HCT116 (cell line): Measurements from ENCODE around the gene DYRK2. TPM values are rescaled to one million over a fixed set of nuclear protein-coding genes. Genes with fewer than 3 reads are reported as not detected.

Source experiments
- ATAC-seq: fragments of 200-7000 bp; cut with Tn5 transposase; 2 replicates; pipeline ENCODE4 v1.9.1; 2020; ENCODE audit warnings: mild to moderate bottlenecking, moderate library complexity
- BruUV-seq: library from RNA; stranded (reverse); fragments of 400-500 nt; replicated peaks from 2 replicates; lab custom pipeline; 2021; lab: Mats Ljungman, UMichigan
- CTCF ChIA-PET: fragments of 300-600 bp; sonication (Branson Sonifier 250); formaldehyde crosslinking; loops from one replicate; lab custom pipeline; 2021; ENCODE audit warnings: antibody characterized with exemption; lab: Charles Lee
- POLR2A ChIA-PET: fragments of 300-600, 350-600 bp; sonication (Branson Sonifier 250); formaldehyde crosslinking; loops from one replicate; lab custom pipeline; 2021; ENCODE audit warnings: antibody characterized with exemption; lab: Charles Lee
- RAD21 ChIA-PET, 2 experiments: fragments of 300-600 bp; sonication (Branson Sonifier 250); formaldehyde crosslinking; loops; one replicate each; lab custom pipeline; 2023; ENCODE audit warnings: low total read pairs in 2 of 2; ENCODE audit not compliant: uncharacterized antibody in 2 of 2, unreplicated experiment in 2 of 2, low non-redundant PET in 1 of 2; lab: Charles Lee
- DNase-seq: peaks from one replicate; pipeline ENCODE4 v3.0.0-alpha.2; 2010; ENCODE audit warnings: low read depth, low spot score
- H2AFZ ChIP-seq: fragments of 200-600 bp; shearing (Covaris generic), sonication (generic); 2 replicates; pipeline ENCODE4 v1.6.1; 2017; ENCODE audit warnings: low read depth, mixed run types, mixed read lengths, antibody characterized with exemption, low read length; ENCODE audit not compliant: poor library complexity, severe bottlenecking
- H3K27ac ChIP-seq: 2 replicates; pipeline ENCODE4 v1.5.1; 2012; ENCODE audit warnings: low read depth, low read length
- H3K27me3 ChIP-seq: fragments of 200-600 bp; sonication (generic); 2 replicates; pipeline ENCODE4 v1.6.1; 2016; ENCODE audit warnings: mixed run types, low read length, mixed read lengths; ENCODE audit not compliant: insufficient read depth
- H3K36me3 ChIP-seq, 2 experiments: fragments of 200-500 bp in 1 of 2; fragments of 200-600 bp in 1 of 2; sonication (Bioruptor generic) in 1 of 2; sonication (generic) in 1 of 2; 2 replicates each; pipeline versions ENCODE4 v1.5.1 to v1.6.1; 2014 to 2016; ENCODE audit warnings: low read length in 2 of 2, inconsistent platforms in 1 of 2, mixed read lengths in 1 of 2, mixed run types in 1 of 2; ENCODE audit not compliant: insufficient read depth in 2 of 2, control insufficient read depth in 1 of 2
- H3K4me1 ChIP-seq, 2 experiments: fragments of 200-600 bp in 1 of 2; sonication (generic) in 1 of 2; 2 replicates each; pipeline versions ENCODE4 v1.5.1 to v1.6.1; 2012 to 2017; ENCODE audit warnings: low read length in 2 of 2, inconsistent platforms in 1 of 2, mild to moderate bottlenecking in 1 of 2, mixed read lengths in 1 of 2, mixed run types in 1 of 2, moderate library complexity in 1 of 2; ENCODE audit not compliant: insufficient read depth in 2 of 2, control insufficient read depth in 1 of 2
- H3K4me2 ChIP-seq: fragments of 200-600 bp; sonication (generic); 2 replicates; pipeline ENCODE4 v1.6.1; 2017; ENCODE audit warnings: mixed run types, low read length, mixed read lengths
- H3K4me3 ChIP-seq, 2 experiments: fragments of 200-600 bp in 1 of 2; sonication (generic) in 1 of 2; replicated peaks in 1 of 2; 2 replicates each; pipeline ENCODE4 v1.5.1; 2011 to 2016; ENCODE audit warnings: low read length in 2 of 2, control low read depth in 1 of 2, low read depth in 1 of 2, mild to moderate bottlenecking in 1 of 2, mixed read lengths in 1 of 2, mixed run types in 1 of 2
- H3K79me2 ChIP-seq: fragments of 200-600 bp; sonication (generic); 2 replicates; pipeline ENCODE4 v1.6.1; 2017; ENCODE audit warnings: mild to moderate bottlenecking, mixed run types, low read length, moderate library complexity, mixed read lengths; ENCODE audit not compliant: insufficient read depth
- H3K9ac ChIP-seq: fragments of 200-600 bp; sonication (generic); 2 replicates; pipeline ENCODE4 v1.6.1; 2016; ENCODE audit warnings: low read length, mixed read lengths
- H3K9me2 ChIP-seq: fragments of 200-600 bp; sonication (generic), shearing (Covaris generic); 2 replicates; pipeline ENCODE4 v1.6.1; 2017; ENCODE audit warnings: mixed run types, mild to moderate bottlenecking, moderate library complexity; ENCODE audit not compliant: insufficient read depth
- H3K9me3 ChIP-seq, 2 experiments: fragments of 200-500 bp in 1 of 2; fragments of 200-600 bp in 1 of 2; sonication (Bioruptor generic) in 1 of 2; sonication (generic) in 1 of 2; 2 replicates each; pipeline ENCODE4 v1.6.1; 2014 to 2017; ENCODE audit warnings: low read length in 2 of 2, mixed read lengths in 2 of 2, inconsistent platforms in 1 of 2, low read depth in 1 of 2, mild to moderate bottlenecking in 1 of 2, mixed run types in 1 of 2, moderate library complexity in 1 of 2; ENCODE audit not compliant: control insufficient read depth in 1 of 2, insufficient read depth in 1 of 2
- H4K20me1 ChIP-seq: fragments of 200-600 bp; sonication (generic), shearing (Covaris generic); 2 replicates; pipeline ENCODE4 v1.6.1; 2017; ENCODE audit warnings: mixed run types, mild to moderate bottlenecking, moderate library complexity; ENCODE audit not compliant: insufficient read depth
- CEBPB ChIP-seq: IDR thresholded peaks from 2 replicates; pipeline ENCODE4 v1.6.1; 2012; ENCODE audit warnings: low read depth
- EGR1 ChIP-seq: IDR thresholded peaks from 2 replicates; pipeline ENCODE4 v1.6.1; 2012; ENCODE audit warnings: low read depth
- ELF1 ChIP-seq: IDR thresholded peaks from 2 replicates; pipeline ENCODE4 v1.6.1; 2012; ENCODE audit warnings: low read depth, borderline replicate concordance
- EZH2 ChIP-seq: fragments of 200-600 bp; sonication (generic); IDR thresholded peaks from 2 replicates; pipeline ENCODE4 v1.6.1; 2017; ENCODE audit warnings: antibody characterized with exemption, mixed run types
- FOSL1 ChIP-seq: IDR thresholded peaks from 2 replicates; pipeline ENCODE4 v1.6.1; 2012; ENCODE audit warnings: low read depth
- POLR2AphosphoS5 ChIP-seq: IDR thresholded peaks from 2 replicates; pipeline ENCODE4 v1.6.1; 2011; ENCODE audit warnings: mild to moderate bottlenecking, low read depth, low read length, moderate library complexity
- RAD21 ChIP-seq: IDR thresholded peaks from 2 replicates; pipeline ENCODE4 v1.6.1; 2012; ENCODE audit warnings: low read depth, mild to moderate bottlenecking
- SIN3A ChIP-seq: IDR thresholded peaks from 2 replicates; pipeline ENCODE4 v1.6.1; 2012; ENCODE audit warnings: low read depth
- TCF7L2 ChIP-seq: IDR thresholded peaks from 2 replicates; pipeline ENCODE4 v1.7.0; 2011; ENCODE audit warnings: borderline replicate concordance, inconsistent platforms; ENCODE audit not compliant: insufficient read depth, insufficient read length; ENCODE audit errors: extremely low read depth
- YY1 ChIP-seq: IDR thresholded peaks from 2 replicates; pipeline ENCODE4 v1.6.1; 2011; ENCODE audit warnings: low read length, low read depth, moderate library complexity, mild to moderate bottlenecking; ENCODE audit not compliant: insufficient replicate concordance; ENCODE audit errors: extremely low read depth
- ZFX ChIP-seq: fragments of 450-650 bp; IDR thresholded peaks from 2 replicates; pipeline ENCODE4 v1.6.1; 2017
- ZNF274 ChIP-seq: fragments of 200-500 bp; sonication (Bioruptor generic); IDR thresholded peaks from 2 replicates; pipeline ENCODE4 v1.6.1; 2014; ENCODE audit warnings: mild to moderate bottlenecking, low read depth, low read length, inconsistent platforms
- intact Hi-C: fragments of 100-400 bp; cut with micrococcal nuclease; formaldehyde crosslinking; loops from 2 replicates; pipeline ENCODE4 v1.10.0; 2022
- total RNA-seq: library from RNA; stranded (reverse); gene quantifications from one replicate; pipeline ENCODE4 v1.2.1, GENCODE V29; 2021; ENCODE audit not compliant: unreplicated experiment
- TF ChIP-seq, protein P1 (sequence below), 3 experiments: fragments of 200-600 bp in 1 of 3; sonication (generic) in 1 of 3; IDR thresholded peaks in 2 of 3; conservative IDR thresholded peaks in 1 of 3; 2 replicates each; pipeline ENCODE4 v1.5.1; 2012 to 2017; ENCODE audit warnings: low read depth in 2 of 3, low read length in 2 of 3, antibody characterized with exemption in 1 of 3, borderline replicate concordance in 1 of 3, control low read depth in 1 of 3, mild to moderate bottlenecking in 1 of 3, mixed read lengths in 1 of 3, mixed run types in 1 of 3, moderate library complexity in 1 of 3; ENCODE audit not compliant: insufficient read depth in 1 of 3
- TF ChIP-seq, protein P2 (sequence below): IDR thresholded peaks from 2 replicates; pipeline ENCODE4 v1.6.1; 2012

The DYRK2 gene
- total RNA-seq, 1 experiment from 2014 or later, result 28.7 TPM

DNA sequence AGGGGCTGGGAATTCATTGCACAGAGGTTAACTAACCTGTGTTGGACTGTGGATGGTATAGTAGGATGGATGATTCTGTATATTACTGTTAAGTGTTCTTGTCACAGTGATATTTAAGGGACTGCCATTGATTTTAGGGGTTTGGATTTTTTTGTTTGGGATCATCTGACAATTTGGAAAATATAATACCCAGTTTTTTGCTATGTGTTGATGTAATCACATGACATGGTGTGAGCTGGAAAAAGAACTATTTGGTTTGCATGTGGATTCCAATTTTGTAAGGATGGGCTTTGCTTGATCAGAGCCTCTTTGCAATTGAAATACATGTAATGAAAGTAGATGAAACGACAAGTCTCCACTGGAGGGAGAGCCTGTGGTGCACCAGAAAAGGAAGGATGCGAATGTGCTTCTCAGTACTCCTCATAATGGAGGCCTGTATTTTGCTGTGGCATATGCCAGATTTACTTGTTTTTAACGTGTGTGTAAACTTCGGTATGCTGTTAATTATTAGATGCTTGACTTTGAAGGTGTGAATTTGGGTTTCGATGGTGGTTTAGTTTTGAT is 2.7 kb downstream of the DYRK2 start:
- TF ChIP-seq YY1 (no peak), FOSL1 (no peak), ELF1 (no peak), SIN3A (no peak), ZFX (no peak), EZH2 (no peak), RAD21 (no peak), TCF7L2 (no peak), POLR2AphosphoS5 (no peak), CEBPB (no peak), EGR1 (no peak), ZNF274 (no peak)
- TF ChIP-seq, protein P1, sequence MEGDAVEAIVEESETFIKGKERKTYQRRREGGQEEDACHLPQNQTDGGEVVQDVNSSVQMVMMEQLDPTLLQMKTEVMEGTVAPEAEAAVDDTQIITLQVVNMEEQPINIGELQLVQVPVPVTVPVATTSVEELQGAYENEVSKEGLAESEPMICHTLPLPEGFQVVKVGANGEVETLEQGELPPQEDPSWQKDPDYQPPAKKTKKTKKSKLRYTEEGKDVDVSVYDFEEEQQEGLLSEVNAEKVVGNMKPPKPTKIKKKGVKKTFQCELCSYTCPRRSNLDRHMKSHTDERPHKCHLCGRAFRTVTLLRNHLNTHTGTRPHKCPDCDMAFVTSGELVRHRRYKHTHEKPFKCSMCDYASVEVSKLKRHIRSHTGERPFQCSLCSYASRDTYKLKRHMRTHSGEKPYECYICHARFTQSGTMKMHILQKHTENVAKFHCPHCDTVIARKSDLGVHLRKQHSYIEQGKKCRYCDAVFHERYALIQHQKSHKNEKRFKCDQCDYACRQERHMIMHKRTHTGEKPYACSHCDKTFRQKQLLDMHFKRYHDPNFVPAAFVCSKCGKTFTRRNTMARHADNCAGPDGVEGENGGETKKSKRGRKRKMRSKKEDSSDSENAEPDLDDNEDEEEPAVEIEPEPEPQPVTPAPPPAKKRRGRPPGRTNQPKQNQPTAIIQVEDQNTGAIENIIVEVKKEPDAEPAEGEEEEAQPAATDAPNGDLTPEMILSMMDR (IDR thresholded peaks at IDR 0.05 in 2 of 3, conservative IDR thresholded peaks at IDR 0.05 in 1 of 3; ENCODE audit: borderline replicate concordance in 1 of 3, insufficient read depth in 1 of 3, low read depth in 2 of 3, low read length in 2 of 3), result no peak
- TF ChIP-seq, protein P2, sequence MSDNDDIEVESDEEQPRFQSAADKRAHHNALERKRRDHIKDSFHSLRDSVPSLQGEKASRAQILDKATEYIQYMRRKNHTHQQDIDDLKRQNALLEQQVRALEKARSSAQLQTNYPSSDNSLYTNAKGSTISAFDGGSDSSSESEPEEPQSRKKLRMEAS, result no peak
- Histone ChIP-seq H3K79me2 (peaks cover 72% of the 10 kb centered on the region), H3K4me3 (no peak overlapping the region), H3K9me2 (no peaks in the 10 kb centered on the region), H4K20me1 (peaks cover 4% of the 10 kb centered on the region; the same call in 1 of the 2 replicates), H2AFZ (no peak overlapping the region), H3K4me1 (peaks cover 14 to 30% of the 10 kb centered on the region in 2 experiments), H3K27ac (no peak overlapping the region), H3K9me3 (no peaks in the 10 kb centered on the region), H3K36me3 (peaks cover 0 to 7% of the 10 kb centered on the region in 2 experiments; a peak in 1 of 4 replicates), H3K4me2 (peak overlapping the region; percentile 90), H3K27me3 (no peaks in the 10 kb centered on the region), H3K9ac (no peak overlapping the region)
- POLR2A ChIA-PET, result no interaction called here
- intact Hi-C loops, result loop anchor here (5.0 kb wide), 1 partner anchor 209 kb away; no protein-coding TSS in a partner anchor
- CTCF ChIA-PET, result no interaction called here
- RAD21 ChIA-PET, result no interaction called here
- no peak for ATAC-seq
- no peak for DNase-seq
- TSS peak; percentile 34 for BruUV-seq
